LHCN-M2 (cell line): ENCODE data around the gene MAD2L2. TPM values are rescaled to one million over a fixed set of nuclear protein-coding genes. Genes with fewer than 3 reads are reported as not detected.
A peak's percentile ranks its signal among the peaks of the same experiment; 100 is the strongest.

ENCODE experiments used
- DNase-seq: peaks from one replicate; pipeline ENCODE4 v3.0.0-alpha.2; 2012; ENCODE audit warnings: low read depth
- total RNA-seq: library from RNA; depleted of rRNA; stranded (reverse); fragments of >200 nt; gene quantifications from 2 replicates; pipeline ENCODE4 v1.2.3, GENCODE V29; 2014

MAD2L2 gene
- total RNA-seq, 1 experiment from 2014 or later, result 90.6 TPM

DNA sequence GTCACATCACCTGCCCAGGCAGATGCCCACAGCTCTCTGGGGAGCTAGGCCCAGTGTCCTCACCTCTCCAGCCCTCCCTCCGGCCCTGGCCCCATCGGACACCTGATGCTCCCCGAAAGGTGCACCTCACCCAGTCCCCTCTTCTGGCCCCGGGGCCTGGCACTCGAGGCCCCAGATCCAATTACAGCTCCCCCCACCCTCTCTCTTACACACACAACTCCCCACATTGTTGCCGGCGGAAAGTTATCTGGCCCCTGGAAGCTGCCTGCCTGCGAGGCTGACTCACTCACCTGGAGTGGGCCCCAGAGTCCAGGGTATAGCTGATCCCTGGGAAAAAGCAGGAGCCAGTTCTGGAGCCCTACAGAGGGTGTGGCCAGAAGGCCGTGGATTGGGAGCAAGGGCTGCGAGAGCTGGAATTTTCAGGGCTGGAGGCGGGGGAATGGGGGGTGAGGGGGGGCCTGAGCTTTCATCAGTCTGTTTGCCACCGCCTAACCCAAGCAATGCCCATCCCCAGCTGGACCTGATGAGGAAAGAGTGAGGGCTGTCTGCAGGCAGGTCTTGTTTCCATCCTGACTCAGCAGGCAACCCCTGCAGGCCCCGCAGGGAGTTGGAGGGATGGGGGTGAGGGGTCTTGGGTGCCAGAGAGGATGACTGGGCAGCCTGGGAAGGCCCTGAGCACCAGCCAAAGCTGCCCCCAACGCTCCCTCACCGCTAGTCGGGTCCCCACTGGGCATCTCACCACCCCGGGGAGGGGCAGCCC, 27.7 kb downstream of the MAD2L2 start:
- DNase-seq, result no peak

GRCh38 chr1:11652203-11652780, 28.7 kb downstream of the MAD2L2 start:
- no peak for DNase-seq

DNA sequence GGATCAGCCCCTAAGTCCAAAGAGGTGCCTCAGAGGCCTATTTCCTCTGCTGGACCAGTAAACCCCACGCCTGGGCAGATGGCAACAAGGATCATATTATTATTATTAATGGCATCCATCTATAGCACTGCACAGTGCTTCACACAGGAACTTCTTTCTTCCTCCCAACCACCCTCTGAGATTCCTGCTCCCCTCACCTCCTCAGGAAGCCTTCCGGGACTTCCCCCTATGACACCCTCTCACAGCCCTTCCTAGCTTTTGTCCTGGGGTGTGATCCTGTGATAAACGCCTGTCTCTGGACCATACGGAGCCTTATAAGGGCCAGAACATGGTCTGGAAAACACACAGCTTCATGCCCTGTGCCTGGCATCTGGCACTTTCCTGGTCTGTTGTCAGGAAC, 29.9 kb downstream of the MAD2L2 start:
- no peak for DNase-seq

DNA sequence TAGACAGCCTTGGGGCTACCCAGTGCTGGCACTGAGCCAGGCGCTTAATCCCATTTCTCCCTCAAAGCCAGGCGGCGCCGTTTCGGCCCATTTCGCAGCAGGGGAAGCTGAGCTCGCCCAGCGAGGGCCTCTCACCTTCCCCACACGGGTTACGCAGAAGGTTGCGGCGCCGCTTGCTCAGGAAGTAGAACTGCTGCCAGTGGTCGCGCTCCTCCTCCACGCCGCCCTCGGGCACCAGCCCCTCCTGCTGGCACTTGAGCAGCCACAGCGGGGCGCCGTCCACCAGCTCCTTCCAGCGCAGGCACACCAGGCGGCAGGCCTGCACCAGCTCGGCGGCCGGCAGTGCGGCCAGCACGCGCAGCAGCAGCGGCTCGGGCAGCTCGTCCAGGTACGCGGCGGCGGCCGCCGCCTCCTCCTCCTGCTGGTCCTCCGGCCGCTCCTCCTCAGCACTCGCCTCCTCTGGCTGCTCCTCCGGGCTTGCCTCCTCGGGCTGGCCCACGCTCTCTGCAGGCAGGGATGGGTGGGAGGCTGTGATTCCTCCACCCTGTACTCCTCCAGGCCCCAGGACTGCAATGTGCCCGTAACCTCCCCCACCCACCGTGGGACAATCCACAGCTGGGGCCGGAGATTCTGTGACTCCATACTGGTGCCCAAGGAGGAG, 30.5 kb downstream of the MAD2L2 start:
- peak; percentile 43 for DNase-seq

DNA sequence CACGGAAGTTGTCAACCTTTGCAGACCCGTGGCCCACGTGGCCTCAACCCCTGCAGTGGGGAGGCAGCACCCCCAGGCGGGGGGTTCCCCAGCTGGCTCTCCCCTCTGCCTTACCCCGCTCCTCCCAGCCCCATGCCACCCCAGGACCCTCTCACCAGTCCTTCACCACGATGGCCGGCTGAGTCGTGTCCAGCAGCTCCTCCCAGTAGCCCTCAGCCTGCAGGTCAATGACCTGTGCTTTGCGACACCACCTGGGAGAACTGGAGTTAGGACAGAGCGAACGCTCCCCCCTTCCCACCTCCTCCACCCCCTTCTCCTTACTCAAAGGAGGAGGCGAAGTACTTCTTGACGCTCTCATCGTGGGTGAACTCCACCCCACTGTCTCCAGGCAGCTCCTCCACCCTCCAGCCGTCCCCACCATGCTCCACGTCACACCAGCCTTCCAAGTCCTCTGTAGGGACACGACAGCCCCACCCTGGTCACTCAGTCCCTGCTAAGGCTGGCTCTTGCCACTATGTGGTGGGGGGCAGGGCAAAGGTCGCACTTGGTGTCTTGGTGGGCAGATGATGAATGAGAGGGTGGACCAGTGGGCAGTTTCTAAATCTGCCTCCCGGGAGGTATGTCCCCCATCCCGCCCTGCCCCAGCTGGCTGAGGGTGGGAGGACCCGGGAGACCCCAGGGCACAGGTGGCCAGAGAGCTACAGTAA, 31.2 kb downstream of the MAD2L2 start:
- no peak for DNase-seq

DNA sequence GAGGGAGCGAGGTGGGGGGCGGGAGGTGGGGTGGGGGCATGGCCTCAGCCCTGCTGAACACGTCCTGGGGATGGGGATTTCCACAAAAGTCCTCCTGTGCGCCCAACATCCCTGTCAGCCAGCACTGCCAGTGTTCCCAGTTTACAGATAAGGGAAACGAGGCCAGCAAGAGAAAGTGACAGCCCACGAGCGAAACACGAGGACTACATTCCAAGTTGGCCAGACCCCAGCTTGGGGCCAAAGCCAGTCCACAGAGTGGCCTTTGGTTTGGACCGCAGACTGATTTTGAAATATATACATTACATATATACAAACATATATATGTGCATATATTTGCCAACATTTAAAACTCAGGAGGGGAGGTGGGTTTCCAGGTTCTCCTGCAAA, 31.7 kb downstream of the MAD2L2 start:
- no peak for DNase-seq

DNA sequence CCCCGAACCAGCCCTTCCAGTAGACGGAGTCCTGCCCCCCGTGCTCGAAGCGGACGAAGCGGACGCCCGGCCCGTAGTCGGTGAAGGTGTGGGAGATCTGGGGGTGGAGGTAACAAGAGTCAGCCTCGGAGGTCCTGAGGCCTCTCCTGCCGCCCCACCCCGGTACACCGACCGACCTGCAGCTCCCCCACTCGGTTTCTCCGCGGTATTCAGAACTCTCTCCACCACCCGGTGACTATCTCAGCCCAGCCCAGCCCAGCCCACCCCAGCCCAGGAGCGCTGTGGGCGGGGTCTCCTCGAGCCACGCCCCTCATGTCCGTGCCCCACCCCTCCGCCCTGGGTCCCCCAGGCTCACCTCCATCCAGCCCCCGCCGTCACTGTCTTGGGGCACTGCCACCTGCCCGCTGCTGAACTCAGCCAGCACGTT, 32.2 kb downstream of the MAD2L2 start:
- DNase-seq, result no peak

- DNase-seq, result no peak
Observed at GRCh38 chr1:11648039-11648438, 32.9 kb downstream of the MAD2L2 start.

- DNase-seq, result no peak
Observed at GRCh38 chr1:11647333-11647732, 33.6 kb downstream of the MAD2L2 start.

- DNase-seq, result no peak
Observed at GRCh38 chr1:11646317-11646716, 34.6 kb downstream of the MAD2L2 start.

GRCh38 chr1:11645670-11646265, 35.2 kb downstream of the MAD2L2 start:
- DNase-seq, result peak; percentile 62

- no peak for DNase-seq
Observed at GRCh38 chr1:11645270-11645669, 35.7 kb downstream of the MAD2L2 start.

- DNase-seq, result no peak
Observed at GRCh38 chr1:11643782-11644181, 37.2 kb downstream of the MAD2L2 start.

DNA sequence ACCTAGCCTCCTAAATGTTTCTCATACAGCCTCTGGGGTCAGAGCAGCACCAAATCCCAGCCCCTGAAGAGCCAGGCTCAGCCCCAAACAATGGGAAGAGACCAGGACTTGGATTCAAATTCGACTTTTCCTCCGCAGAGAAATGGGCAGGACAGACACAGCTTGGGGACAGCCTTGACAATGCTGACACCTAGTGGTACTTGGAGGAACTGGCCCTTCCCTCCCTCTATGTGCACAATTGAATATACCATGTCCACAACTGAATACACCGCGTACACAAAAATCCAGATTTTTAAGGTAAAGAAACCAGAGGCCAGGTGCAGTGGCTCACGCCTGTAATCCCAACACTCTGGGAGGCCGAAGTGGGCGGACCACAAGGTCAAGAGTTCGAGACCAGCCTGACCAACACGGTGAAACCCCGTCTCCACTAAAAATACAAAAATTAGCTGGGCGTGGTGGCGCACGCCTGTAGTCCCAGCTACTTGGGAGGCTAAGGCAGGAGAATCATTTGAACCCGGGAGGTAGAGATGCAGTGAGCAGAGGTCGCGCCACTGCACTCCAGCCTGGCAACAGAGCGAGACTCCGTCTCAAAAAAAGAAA, 38.4 kb downstream of the MAD2L2 start:
- DNase-seq, result peak; percentile 35

GRCh38 chr1:11641776-11642305, 39.1 kb downstream of the MAD2L2 start:
- DNase-seq, result no peak

GRCh38 chr1:11640944-11641343, 40.0 kb downstream of the MAD2L2 start:
- DNase-seq, result no peak

DNA sequence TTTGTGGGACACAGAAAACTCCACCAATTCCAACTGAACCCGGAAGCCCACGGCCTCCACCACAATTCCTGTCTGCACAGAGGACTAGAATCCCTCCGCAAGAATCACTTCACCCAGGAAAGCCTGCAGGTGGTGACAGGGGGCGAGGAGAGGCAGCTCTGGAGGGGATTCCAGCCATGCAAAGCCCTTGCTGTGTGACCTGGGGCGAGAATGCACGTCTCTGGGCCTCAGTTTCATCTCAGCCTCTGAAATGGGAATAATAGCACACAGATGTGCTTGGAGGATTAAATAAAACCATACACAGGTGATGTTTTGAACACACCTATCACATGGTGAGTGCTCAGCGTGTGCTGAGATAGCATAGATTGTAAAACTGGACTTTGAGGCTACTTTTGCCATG, 40.8 kb downstream of the MAD2L2 start:
- DNase-seq, result no peak

- no peak for DNase-seq
Observed at GRCh38 chr1:11639372-11639771, 41.6 kb downstream of the MAD2L2 start.

DNA sequence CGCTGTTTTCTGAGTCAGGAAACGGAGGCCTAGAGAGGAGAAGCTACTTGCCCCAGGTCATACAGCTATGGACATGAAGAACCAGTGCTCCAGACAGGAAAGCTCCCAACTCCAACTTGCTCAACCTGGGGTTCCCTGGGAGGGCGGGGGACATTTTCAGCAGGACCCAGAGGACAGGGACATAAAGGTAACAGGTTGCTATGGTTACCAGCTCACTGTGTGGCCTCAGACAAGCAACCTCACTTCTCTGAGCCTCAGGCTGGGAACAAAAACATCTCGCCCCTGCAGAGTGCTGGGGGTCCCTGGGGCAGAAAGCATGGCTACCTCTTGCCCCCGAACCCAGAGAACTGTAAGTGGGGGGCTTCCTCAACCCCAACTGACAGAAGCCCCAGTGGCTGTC, 42.8 kb downstream of the MAD2L2 start:
- no peak for DNase-seq

DNA sequence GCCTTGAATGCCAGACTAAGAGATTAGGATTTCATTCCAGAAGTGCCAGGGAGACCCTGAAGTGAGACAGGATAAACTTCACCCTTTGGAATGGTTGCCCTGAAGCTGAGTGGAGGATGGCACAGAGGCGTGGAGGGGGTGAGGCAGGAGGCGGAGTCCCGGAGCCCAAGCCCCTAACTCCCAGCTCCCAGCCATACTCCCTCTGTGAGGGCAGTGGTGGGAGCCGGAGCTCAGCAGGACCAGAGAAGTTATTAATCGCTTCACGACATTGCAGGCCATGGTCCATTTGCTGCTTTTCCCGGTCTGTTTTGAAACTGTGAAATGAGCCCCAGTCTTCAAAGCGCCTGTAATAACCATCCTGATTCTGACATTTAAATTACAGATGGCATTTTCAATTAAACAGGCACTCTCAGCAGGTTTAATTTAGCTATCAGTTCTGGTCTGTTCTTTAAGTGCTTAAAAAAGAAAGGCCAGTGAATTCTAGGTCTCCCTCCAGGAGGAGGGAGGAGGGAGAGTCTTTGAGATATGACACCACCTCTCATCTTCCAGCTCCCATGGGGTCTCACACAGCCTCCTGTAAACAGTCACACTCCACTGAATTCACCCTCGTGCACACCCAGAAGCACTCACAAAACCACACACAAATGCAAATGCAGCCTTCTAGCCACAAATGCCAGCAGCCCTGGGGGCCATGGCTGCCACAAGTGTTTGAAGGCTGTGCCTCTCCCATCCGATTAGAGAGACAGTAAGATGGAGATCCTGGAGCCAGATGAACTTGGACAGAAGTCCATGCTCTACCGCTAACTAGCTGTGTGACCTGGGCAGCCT, 46.4 kb downstream of the MAD2L2 start:
- DNase-seq, result no peak
